IMR-90 (cell line): ENCODE results near the gene TTC28. TPM values are rescaled to one million over a fixed set of nuclear protein-coding genes. Genes with fewer than 3 reads are reported as not detected.

ENCODE experiments used
- ATAC-seq: fragments of 200-7000 bp; cut with Tn5 transposase; 2 replicates; pipeline ENCODE4 v1.9.1; 2020; ENCODE audit warnings: low read depth, mild to moderate bottlenecking, moderate library complexity
- BruUV-seq: library from RNA; stranded (reverse); fragments of 400-500 nt; replicated peaks from 2 replicates; lab custom pipeline; 2021; lab: Mats Ljungman, UMichigan
- CTCF ChIA-PET: fragments of 300-600 bp; formaldehyde crosslinking; extraction: SDS; loops from one replicate; lab custom pipeline; 2021; ENCODE audit warnings: antibody characterized with exemption; lab: Yijun Ruan, JAX
- POLR2A ChIA-PET: fragments of 300-600 bp; sonication (Branson Sonifier 250); formaldehyde crosslinking; loops from one replicate; lab custom pipeline; 2022; ENCODE audit warnings: antibody characterized with exemption; ENCODE audit not compliant: unreplicated experiment; lab: Charles Lee
- DNase-seq: peaks from one replicate; pipeline ENCODE4 v3.0.0; 2013
- H2AFZ ChIP-seq: replicated peaks from 2 replicates; pipeline ENCODE3; 2013; ENCODE audit warnings: low read length, mild to moderate bottlenecking; ENCODE audit not compliant: poor library complexity
- H2AK5ac ChIP-seq: 2 replicates; pipeline ENCODE4 v1.6.1; 2013; ENCODE audit warnings: low read depth, low read length, inconsistent platforms
- H2AK9ac ChIP-seq: replicated peaks from 2 replicates; pipeline ENCODE3; 2013; ENCODE audit warnings: mild to moderate bottlenecking, low read depth, low read length, moderate library complexity; ENCODE audit not compliant: poor library complexity
- H2BK120ac ChIP-seq: 2 replicates; pipeline ENCODE4 v1.6.1; 2013; ENCODE audit warnings: low read depth, low read length, inconsistent platforms
- H2BK15ac ChIP-seq: 3 replicates; pipeline ENCODE4 v1.6.1; 2013; ENCODE audit warnings: low read depth, low read length, inconsistent platforms
- H2BK20ac ChIP-seq: 2 replicates; pipeline ENCODE4 v1.6.1; 2013; ENCODE audit warnings: low read depth, mild to moderate bottlenecking, inconsistent platforms, low read length, moderate library complexity
- H2BK5ac ChIP-seq: 2 replicates; pipeline ENCODE4 v1.6.1; 2013; ENCODE audit warnings: mild to moderate bottlenecking, low read depth, low read length, inconsistent platforms; ENCODE audit not compliant: poor library complexity, severe bottlenecking
- H3K14ac ChIP-seq: replicated peaks from 2 replicates; pipeline ENCODE4 v1.6.1; 2013; ENCODE audit warnings: low read depth, low read length, inconsistent platforms
- H3K18ac ChIP-seq: 2 replicates; pipeline ENCODE4 v1.6.1; 2013; ENCODE audit warnings: low read depth, low read length, control low read depth
- H3K23ac ChIP-seq: 2 replicates; pipeline ENCODE4 v1.6.1; 2013; ENCODE audit warnings: low read depth, low read length, inconsistent platforms
- H3K27ac ChIP-seq: 2 replicates; pipeline ENCODE4 v1.5.1; 2013; ENCODE audit warnings: mild to moderate bottlenecking, control low read depth, low read length; ENCODE audit not compliant: insufficient read depth
- H3K27me3 ChIP-seq: 2 replicates; pipeline ENCODE4 v1.6.1; 2013; ENCODE audit warnings: low read length; ENCODE audit not compliant: control insufficient read depth, insufficient read depth
- H3K36me3 ChIP-seq: 2 replicates; pipeline ENCODE4 v1.6.1; 2013; ENCODE audit warnings: low read length, mixed read lengths; ENCODE audit not compliant: control insufficient read depth, insufficient read depth
- H3K4ac ChIP-seq: 2 replicates; pipeline ENCODE4 v1.6.1; 2013; ENCODE audit warnings: low read depth, low read length, inconsistent platforms
- H3K4me1 ChIP-seq: 2 replicates; pipeline ENCODE4 v1.6.1; 2013; ENCODE audit warnings: low read length, mixed read lengths; ENCODE audit not compliant: control insufficient read depth, insufficient read depth
- H3K4me2 ChIP-seq: 2 replicates; pipeline ENCODE4 v1.6.1; 2013; ENCODE audit warnings: low read depth, mild to moderate bottlenecking, control low read depth, low read length, moderate library complexity
- H3K4me3 ChIP-seq: 2 replicates; pipeline ENCODE4 v1.5.1; 2013; ENCODE audit warnings: low read depth, mild to moderate bottlenecking, control low read depth, low read length, moderate library complexity; ENCODE audit not compliant: insufficient read depth
- H3K56ac ChIP-seq: 2 replicates; pipeline ENCODE4 v1.6.1; 2013; ENCODE audit warnings: low read length, inconsistent platforms; ENCODE audit not compliant: insufficient read depth; ENCODE audit errors: extremely low read depth
- H3K79me1 ChIP-seq, 2 experiments: 2 replicates each; pipeline ENCODE4 v1.6.1; 2013; ENCODE audit warnings: low read length in 2 of 2, inconsistent platforms in 1 of 2, low read depth in 1 of 2
- H3K9ac ChIP-seq: 2 replicates; pipeline ENCODE4 v1.6.1; 2013; ENCODE audit warnings: low read depth, low read length, control low read depth
- H3K9me1 ChIP-seq: 2 replicates; pipeline ENCODE4 v1.6.1; 2013; ENCODE audit warnings: low read length, inconsistent platforms; ENCODE audit not compliant: insufficient read depth
- H3K9me3 ChIP-seq: 2 replicates; pipeline ENCODE4 v1.6.1; 2013; ENCODE audit warnings: low read length; ENCODE audit not compliant: control insufficient read depth, insufficient read depth
- H4K20me1 ChIP-seq: 2 replicates; pipeline ENCODE4 v1.6.1; 2013; ENCODE audit warnings: low read length, inconsistent platforms; ENCODE audit not compliant: insufficient read depth
- H4K5ac ChIP-seq: 2 replicates; pipeline ENCODE4 v1.6.1; 2013; ENCODE audit warnings: mild to moderate bottlenecking, low read depth, low read length, control low read depth
- H4K8ac ChIP-seq, 2 experiments: 2 replicates each; pipeline ENCODE4 v1.6.1; 2013; ENCODE audit warnings: low read depth in 2 of 2, low read length in 2 of 2, control low read depth in 1 of 2, inconsistent platforms in 1 of 2
- H4K91ac ChIP-seq: 2 replicates; pipeline ENCODE4 v1.6.1; 2013; ENCODE audit warnings: low read depth, low read length, inconsistent platforms; ENCODE audit not compliant: insufficient read depth
- MAFK ChIP-seq: IDR thresholded peaks from 2 replicates; pipeline ENCODE4 v1.6.1; 2012; ENCODE audit warnings: low read depth, low read length, improper control_type of control experiment
- WGBS, 2 experiments: methylation state at CpG; one replicate each; pipeline versions ENCODE4 v1.1.5 to v1.1.7; 2013; ENCODE audit warnings: missing lambda C conversion rate in 2 of 2; ENCODE audit not compliant: insufficient read length in 1 of 2; ENCODE audit errors: extremely low coverage in 2 of 2; 5-methylcytosine and 5-hydroxymethylcytosine counted together
- dilution Hi-C: fragments of 300-500 bp; cut with HindIII; formaldehyde crosslinking; loops from one replicate; pipeline ENCODE4 v1.14.3; 2018; ENCODE audit warnings: low sequenced_read_pairs; ENCODE audit not compliant: unreplicated experiment
- in situ Hi-C: fragments of 300-500 bp; cut with MboI; formaldehyde crosslinking; loops from 3 replicates; pipeline ENCODE4 v1.14.3; 2019; ENCODE audit warnings: low sequenced_read_pairs, inconsistent platforms, mixed read lengths
- intact Hi-C: fragments of 100-400 bp; cut with micrococcal nuclease; formaldehyde crosslinking; loops from 2 replicates; pipeline ENCODE4 v1.10.0; 2022
- polyA plus RNA-seq, 3 experiments: library from polyadenylated mRNA; depleted of rRNA; stranded (reverse); fragments of >200 nt; gene quantifications; 2 replicates each; pipeline ENCODE4 v1.2.3, GENCODE V29; 2012; ENCODE audit warnings: low replicate concordance in 1 of 3
- total RNA-seq: library from RNA; depleted of rRNA; stranded (reverse); fragments of >200 nt; gene quantifications from 2 replicates; pipeline ENCODE4 v1.2.3, GENCODE V29; 2012

The TTC28 gene
- total and polyA plus RNA-seq, 2 of the 4 experiments (the other 2 are of a cell fraction): 5.6 to 13.3 TPM

DNA sequence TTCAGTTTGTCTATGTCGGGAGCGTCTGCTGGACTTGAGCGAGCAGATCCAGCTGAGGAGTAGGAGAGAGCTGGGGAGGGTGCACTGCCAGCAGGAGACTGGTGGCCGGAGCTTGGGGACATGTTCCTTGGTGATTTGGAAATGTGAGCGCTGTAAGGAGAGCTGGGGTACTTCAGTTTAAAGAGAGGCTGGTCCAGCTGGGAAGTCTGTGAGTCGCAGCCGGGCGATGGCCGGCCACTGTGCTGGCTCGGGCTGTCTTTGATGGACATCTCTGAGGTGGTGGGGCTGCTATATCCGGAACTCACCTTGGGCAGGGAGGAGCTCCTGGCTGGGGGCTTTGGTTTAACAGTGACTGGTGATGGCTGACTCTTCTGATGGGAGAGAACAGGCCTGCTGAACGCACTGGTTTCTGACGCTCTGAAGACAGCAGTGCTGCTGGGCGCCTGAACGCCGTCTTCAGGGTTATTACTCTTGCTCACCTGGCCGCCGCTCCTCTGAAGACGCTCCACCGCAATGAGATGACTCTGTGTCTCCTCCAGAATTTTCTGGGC lies 696.9 kb downstream of the TTC28 start:
- no peak overlapping the region for H2BK5ac ChIP-seq
- peaks cover 3% of the 10 kb centered on the region for H3K4me1 ChIP-seq
- H4K20me1 ChIP-seq: no peaks in the 10 kb centered on the region
- no peak overlapping the region for H3K4me3 ChIP-seq
- no peak overlapping the region for H4K5ac ChIP-seq
- CTCF ChIA-PET: no interaction called here
- peaks cover 0 to 1% of the 10 kb centered on the region in 2 experiments; a peak in 2 of 4 replicates for H3K79me1 ChIP-seq
- H4K91ac ChIP-seq: no peak overlapping the region
- in situ Hi-C loops: no loop called here
- H3K9me1 ChIP-seq: peaks cover 17% of the 10 kb centered on the region; the same call in 1 of the 2 replicates
- no peak overlapping the region for H3K23ac ChIP-seq
- peaks cover 48% of the 10 kb centered on the region for H3K36me3 ChIP-seq
- ATAC-seq (no peak), DNase-seq (no peak)
- WGBS, 2 experiments: 96% methylated on average over 10 of the region's 20 CpGs; no CpG with 5 or more reads in 1 of the 2 experiments
- H2AFZ ChIP-seq: no peak overlapping the region
- H2BK15ac ChIP-seq: no peak overlapping the region
- H3K27ac ChIP-seq: no peak overlapping the region
- H4K8ac ChIP-seq: no peak overlapping the region
- no peak overlapping the region for H2AK9ac ChIP-seq
- H2BK120ac ChIP-seq: no peak overlapping the region
- no peak overlapping the region for H2BK20ac ChIP-seq
- POLR2A ChIA-PET: no interaction called here
- intact Hi-C loops: no loop called here
- no peak overlapping the region for H3K56ac ChIP-seq
- no peak overlapping the region for H3K18ac ChIP-seq
- TF ChIP-seq MAFK: no peak
- dilution Hi-C loops: no loop called here
- H3K14ac ChIP-seq: no peak overlapping the region
- no peak overlapping the region for H3K4ac ChIP-seq
- H3K9ac ChIP-seq: no peak overlapping the region
- H3K27me3 ChIP-seq: no peaks in the 10 kb centered on the region
- no peaks in the 10 kb centered on the region for H3K9me3 ChIP-seq
- H3K4me2 ChIP-seq: no peak overlapping the region
- H2AK5ac ChIP-seq: no peak overlapping the region
- BruUV-seq: no TSS peak
